ENCODE data around the gene MAOA. TPM values are rescaled to one million over a fixed set of nuclear protein-coding genes. Genes with fewer than 3 reads are reported as not detected.
A peak's percentile ranks its signal among the peaks of the same experiment; 100 is the strongest.

The MAOA gene
- total RNA-seq, 2 donors from 2014 or later, result 111 to 174 TPM

DNA sequence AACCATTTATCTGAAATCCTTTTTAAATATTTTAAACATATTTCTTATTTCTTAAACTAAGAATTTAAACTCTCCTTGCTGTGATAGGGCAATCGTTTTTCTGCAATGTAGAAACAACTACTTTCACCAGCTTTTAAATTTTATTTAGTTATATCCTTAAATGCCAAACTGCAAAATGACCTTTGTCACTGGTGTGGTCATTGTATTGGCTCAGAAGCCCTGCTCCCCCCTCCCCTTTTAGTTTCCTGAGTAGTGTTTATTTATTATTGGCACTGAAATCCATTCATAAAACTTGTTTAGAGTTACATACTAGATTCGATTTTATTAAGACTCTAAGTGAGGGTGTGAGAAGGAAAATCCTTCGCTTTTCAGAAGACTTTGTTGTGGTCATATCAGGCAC, 23.0 kb downstream of the MAOA start:
- Histone ChIP-seq H3K36me3 (peaks cover 9% of the 10 kb centered on the region), H3K9me3 (no peaks in the 10 kb centered on the region), H3K4me3 (no peak overlapping the region), H3K27me3 (no peaks in the 10 kb centered on the region), H3K4me1 (no peaks in the 10 kb centered on the region), H3K27ac (no peak overlapping the region)
- DNase-seq (ENCODE audit: low spot score), result no peak
- TF ChIP-seq CTCF (IDR thresholded peaks at IDR 0.05), result no peak

DNA sequence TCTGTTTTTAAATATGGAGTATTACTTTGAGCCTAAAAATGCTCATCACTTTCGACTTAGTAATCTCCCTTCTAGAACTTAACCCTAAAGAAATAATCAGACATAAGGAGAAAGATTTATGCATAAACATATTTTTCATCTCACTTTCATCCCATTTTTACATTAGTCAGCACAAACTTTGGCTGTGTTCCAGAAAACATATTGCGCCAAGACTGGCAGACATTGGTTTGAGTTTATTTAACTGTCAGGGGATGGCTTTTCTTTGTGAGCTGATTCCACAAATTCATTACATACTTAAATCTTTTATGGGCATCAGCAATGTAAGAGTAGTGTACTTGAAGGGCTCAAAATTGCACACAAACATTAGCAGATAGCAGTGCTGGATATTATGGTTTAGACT, 23.7 kb downstream of the MAOA start:
- Histone ChIP-seq H3K36me3 (peaks cover 11% of the 10 kb centered on the region), H3K9me3 (no peaks in the 10 kb centered on the region), H3K27me3 (no peaks in the 10 kb centered on the region), H3K4me1 (no peaks in the 10 kb centered on the region), H3K27ac (no peak overlapping the region), H3K4me3 (no peak overlapping the region)
- DNase-seq (ENCODE audit: low spot score), result no peak
- no peak for TF ChIP-seq CTCF (IDR thresholded peaks at IDR 0.05)

GRCh38 chrX:43682726-43683125, 26.6 kb downstream of the MAOA start:
- no peak for DNase-seq (ENCODE audit: low spot score)
- H3K27ac ChIP-seq, result no peak overlapping the region
- peaks cover 11% of the 10 kb centered on the region for H3K36me3 ChIP-seq
- H3K4me3 ChIP-seq, result no peak overlapping the region
- H3K27me3 ChIP-seq, result no peaks in the 10 kb centered on the region
- H3K4me1 ChIP-seq, result no peaks in the 10 kb centered on the region
- no peaks in the 10 kb centered on the region for H3K9me3 ChIP-seq
- TF ChIP-seq CTCF (IDR thresholded peaks at IDR 0.05), result no peak

DNA sequence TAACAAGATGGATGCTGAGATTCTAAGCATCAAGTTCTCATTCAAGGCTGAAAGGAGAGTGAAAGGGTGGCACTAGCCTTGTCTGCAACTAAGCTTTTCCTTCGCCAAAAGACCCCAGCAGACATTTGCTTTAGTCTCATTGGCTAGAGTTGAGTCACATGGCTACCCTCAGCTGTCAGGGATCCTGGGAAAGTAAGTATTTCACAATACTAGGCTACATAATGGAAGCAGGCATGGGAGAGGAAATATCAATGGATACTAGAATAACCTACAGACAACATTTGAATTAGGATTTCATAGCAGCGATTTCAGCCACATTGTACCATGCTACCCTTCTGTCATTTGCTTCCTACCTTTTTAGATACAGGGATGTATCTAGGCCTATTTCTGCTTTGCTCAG, 29.1 kb downstream of the MAOA start:
- DNase-seq (ENCODE audit: low spot score), result no peak
- H3K36me3 ChIP-seq, result peaks cover 11% of the 10 kb centered on the region
- H3K9me3 ChIP-seq, result no peaks in the 10 kb centered on the region
- H3K4me1 ChIP-seq, result no peaks in the 10 kb centered on the region
- H3K27me3 ChIP-seq, result no peaks in the 10 kb centered on the region
- no peak overlapping the region for H3K27ac ChIP-seq
- TF ChIP-seq CTCF (IDR thresholded peaks at IDR 0.05), result no peak
- no peak overlapping the region for H3K4me3 ChIP-seq

DNA sequence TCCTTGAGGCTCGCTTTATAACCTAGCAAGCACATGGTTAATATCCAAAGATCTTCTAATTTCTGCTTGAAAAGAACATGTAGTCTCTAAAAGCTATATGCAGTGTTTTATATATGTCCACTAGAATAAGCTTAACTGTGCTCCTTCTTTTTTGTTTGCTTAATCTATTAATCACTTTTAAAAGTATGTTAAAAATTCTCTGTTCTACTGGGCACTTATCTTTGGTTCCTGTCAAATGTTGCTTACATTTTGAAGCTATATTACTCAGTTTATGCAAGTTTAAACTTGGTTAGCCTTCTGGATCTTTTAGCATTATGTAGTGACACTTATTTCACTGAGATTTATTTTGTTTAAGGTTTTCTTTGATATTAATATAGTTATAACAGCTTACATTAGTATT, 32.5 kb downstream of the MAOA start:
- no peaks in the 10 kb centered on the region for H3K9me3 ChIP-seq
- H3K36me3 ChIP-seq, result peaks cover 7% of the 10 kb centered on the region
- TF ChIP-seq CTCF (IDR thresholded peaks at IDR 0.05), result no peak
- peaks cover 0 to 5% of the 10 kb centered on the region in 2 donors for H3K4me1 ChIP-seq
- no peak for DNase-seq (ENCODE audit: low spot score)
- no peaks in the 10 kb centered on the region for H3K27me3 ChIP-seq
- no peak overlapping the region for H3K27ac ChIP-seq
- H3K4me3 ChIP-seq, result no peak overlapping the region

DNA sequence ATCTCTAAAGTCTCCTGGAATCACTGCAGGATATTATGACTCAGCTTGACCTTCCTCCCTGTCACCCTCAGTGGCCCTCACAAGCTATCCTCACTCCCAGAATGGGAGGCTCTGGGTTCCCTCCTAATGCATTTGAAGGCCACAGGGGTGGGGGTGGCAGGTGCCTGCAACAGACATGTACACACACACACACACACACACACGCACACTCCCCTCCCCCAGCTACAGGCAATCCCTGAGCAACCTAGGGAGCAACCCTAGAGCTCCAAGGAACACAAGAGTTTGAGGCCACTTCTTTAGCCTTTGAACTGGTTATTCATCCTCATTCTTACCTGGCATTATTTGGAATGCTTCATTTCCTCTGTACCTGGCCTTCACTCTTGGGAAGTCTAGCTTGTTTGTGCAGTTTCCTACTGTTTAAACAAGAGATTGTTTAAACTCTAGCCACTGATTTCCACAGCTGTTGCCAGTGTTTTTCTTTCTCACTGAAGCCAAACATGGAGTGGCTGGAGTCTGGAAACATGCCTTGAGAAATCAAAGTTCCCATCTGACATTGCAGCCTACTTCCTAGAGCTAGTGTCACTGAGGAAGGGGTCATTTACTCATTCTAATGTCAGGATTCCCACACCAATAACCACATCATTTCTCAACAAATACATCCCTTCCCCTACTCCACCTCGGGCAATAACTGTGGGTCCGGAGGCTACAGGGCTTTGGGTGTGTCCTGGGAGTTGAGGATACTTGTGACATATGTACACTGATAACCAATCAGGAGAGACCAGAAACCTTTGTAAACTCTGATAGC, 37.7 kb downstream of the MAOA start:
- no peaks in the 10 kb centered on the region for H3K36me3 ChIP-seq
- no peak for DNase-seq (ENCODE audit: low spot score)
- no peak for TF ChIP-seq CTCF (IDR thresholded peaks at IDR 0.05)
- peaks cover 0 to 12% of the 10 kb centered on the region in 2 donors for H3K4me1 ChIP-seq
- H3K27ac ChIP-seq, result peak overlapping the region in 1 of 2 donors; percentile 2
- H3K27me3 ChIP-seq, result no peaks in the 10 kb centered on the region
- H3K9me3 ChIP-seq, result no peaks in the 10 kb centered on the region
- no peak overlapping the region for H3K4me3 ChIP-seq

All from right atrium auricular region (tissue), 2 donors.